MM.1S (cell line): ENCODE data around the gene CRPPA.

Source experiments
- DNase-seq: peaks from one replicate; pipeline ENCODE4 v3.0.0-alpha.2; 2015
- H2AFZ ChIP-seq: fragments of 300-600 bp; sonication (generic); 2 replicates; pipeline ENCODE4 v1.6.0; 2016; ENCODE audit warnings: antibody characterized with exemption, low read length
- H3F3A ChIP-seq: fragments of 300-600 bp; sonication (generic); 2 replicates; pipeline ENCODE4 v1.6.1; 2016; ENCODE audit warnings: mild to moderate bottlenecking, antibody characterized with exemption, low read length, moderate library complexity, mixed read lengths; ENCODE audit not compliant: insufficient read depth
- H3K27ac ChIP-seq: fragments of 300-600 bp; sonication (generic); 2 replicates; pipeline ENCODE4 v1.5.1; 2016; ENCODE audit warnings: mild to moderate bottlenecking, low read length
- H3K27me3 ChIP-seq: fragments of 300-600 bp; sonication (generic); replicated peaks from 2 replicates; pipeline ENCODE4 v1.6.0; 2016; ENCODE audit warnings: low read length; ENCODE audit not compliant: insufficient read depth
- H3K36me3 ChIP-seq: fragments of 300-600 bp; sonication (generic); replicated peaks from 2 replicates; pipeline ENCODE4 v1.6.1; 2016; ENCODE audit warnings: mild to moderate bottlenecking, low read length, mixed read lengths; ENCODE audit not compliant: insufficient read depth
- H3K4me1 ChIP-seq: fragments of 300-600 bp; sonication (generic); 2 replicates; pipeline ENCODE4 v1.6.1; 2016; ENCODE audit warnings: low read length, mixed read lengths
- H3K4me2 ChIP-seq: fragments of 300-600 bp; sonication (generic); 2 replicates; pipeline ENCODE4 v1.6.0; 2016; ENCODE audit warnings: low read depth, low read length
- H3K4me3 ChIP-seq: fragments of 300-600 bp; sonication (generic); 2 replicates; pipeline ENCODE4 v1.5.1; 2016; ENCODE audit warnings: low read length, mixed read lengths
- H3K79me2 ChIP-seq: fragments of 300-600 bp; sonication (generic); 2 replicates; pipeline ENCODE4 v1.6.1; 2016; ENCODE audit warnings: mixed run types, low read length, mixed read lengths
- H3K9ac ChIP-seq: fragments of 300-600 bp; sonication (generic); 2 replicates; pipeline ENCODE4 v1.6.1; 2016; ENCODE audit warnings: low read length, mixed read lengths
- H3K9me2 ChIP-seq: fragments of 300-600 bp; sonication (generic); replicated peaks from 2 replicates; pipeline ENCODE4 v1.6.1; 2016; ENCODE audit warnings: mild to moderate bottlenecking, low read length, mixed read lengths; ENCODE audit not compliant: insufficient read depth
- H3K9me3 ChIP-seq: fragments of 300-600 bp; sonication (generic); replicated peaks from 2 replicates; pipeline ENCODE4 v1.6.1; 2016; ENCODE audit warnings: mild to moderate bottlenecking, low read length, mixed read lengths; ENCODE audit not compliant: insufficient read depth
- H4K20me1 ChIP-seq: fragments of 300-600 bp; sonication (generic); 2 replicates; pipeline ENCODE4 v1.6.1; 2016; ENCODE audit warnings: mild to moderate bottlenecking, low read length, moderate library complexity, mixed read lengths; ENCODE audit not compliant: insufficient read depth
- CTCF ChIP-seq: fragments of 300-600 bp; sonication (generic); IDR thresholded peaks from 2 replicates; pipeline ENCODE4 v1.5.1; 2016; ENCODE audit warnings: antibody characterized with exemption, low read length, mixed read lengths
- EZH2 ChIP-seq: fragments of 300-600 bp; sonication (generic); optimal IDR thresholded peaks from 2 replicates; pipeline ENCODE3; 2017; ENCODE audit warnings: low read depth, mild to moderate bottlenecking, antibody characterized with exemption, low read length, mixed read lengths
- EZH2phosphoT487 ChIP-seq: fragments of 300-600 bp; sonication (generic); IDR thresholded peaks from 2 replicates; pipeline ENCODE4 v1.6.1; 2018; ENCODE audit warnings: antibody characterized with exemption, low read length

CRPPA gene

DNA sequence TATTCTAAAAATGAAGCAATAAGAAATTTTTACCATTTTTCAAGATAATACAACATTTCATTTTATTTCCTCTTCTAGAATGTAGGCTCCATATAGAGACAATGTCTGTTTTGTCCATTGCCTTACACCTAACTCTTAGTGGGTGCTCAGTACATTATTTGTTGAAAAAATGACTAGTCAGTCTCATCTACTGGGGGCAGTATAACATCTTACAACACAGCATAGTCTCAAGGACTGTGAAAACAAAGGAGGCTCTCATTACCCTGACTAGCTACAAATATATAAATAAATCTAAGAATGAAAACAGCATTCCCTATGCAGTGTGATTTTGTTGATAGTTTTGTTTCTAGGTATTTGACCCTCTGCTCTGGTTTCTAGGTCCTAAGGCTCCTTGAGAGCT, 11.6 kb downstream of the CRPPA start:
- no peak for TF ChIP-seq EZH2phosphoT487
- no peak for TF ChIP-seq CTCF
- TF ChIP-seq EZH2: no peak
- Histone ChIP-seq H3K9me3 (no peaks in the 10 kb centered on the region), H3K9me2 (no peaks in the 10 kb centered on the region), H3K79me2 (no peaks in the 10 kb centered on the region), H4K20me1 (no peaks in the 10 kb centered on the region), H2AFZ (no peak overlapping the region), H3K27me3 (no peaks in the 10 kb centered on the region), H3K27ac (no peak overlapping the region), H3K4me2 (no peak overlapping the region), H3K36me3 (no peaks in the 10 kb centered on the region), H3K4me3 (no peak overlapping the region), H3F3A (no peaks in the 10 kb centered on the region), H3K4me1 (no peaks in the 10 kb centered on the region), H3K9ac (no peak overlapping the region)
- DNase-seq: no peak

- no peak for TF ChIP-seq CTCF
- TF ChIP-seq EZH2: no peak
- TF ChIP-seq EZH2phosphoT487: no peak
- no peaks in the 10 kb centered on the region for H3K9me2 ChIP-seq
- no peaks in the 10 kb centered on the region for H3K36me3 ChIP-seq
- no peak for DNase-seq
- no peaks in the 10 kb centered on the region for H3K4me1 ChIP-seq
- no peaks in the 10 kb centered on the region for H3K79me2 ChIP-seq
- H3K27me3 ChIP-seq: no peaks in the 10 kb centered on the region
- H3F3A ChIP-seq: no peaks in the 10 kb centered on the region
- H3K27ac ChIP-seq: no peak overlapping the region
- H3K4me3 ChIP-seq: no peak overlapping the region
- H3K4me2 ChIP-seq: no peak overlapping the region
- H2AFZ ChIP-seq: no peak overlapping the region
- H4K20me1 ChIP-seq: no peaks in the 10 kb centered on the region
- no peak overlapping the region for H3K9ac ChIP-seq
- H3K9me3 ChIP-seq: no peaks in the 10 kb centered on the region
Measured at GRCh38 chr7:16404636-16405035, 16.7 kb downstream of the CRPPA start.

- H3K79me2 ChIP-seq: no peaks in the 10 kb centered on the region
- no peaks in the 10 kb centered on the region for H3K27me3 ChIP-seq
- no peak overlapping the region for H3K9ac ChIP-seq
- no peaks in the 10 kb centered on the region for H4K20me1 ChIP-seq
- H3K36me3 ChIP-seq: no peaks in the 10 kb centered on the region
- no peak overlapping the region for H3K4me3 ChIP-seq
- no peaks in the 10 kb centered on the region for H3K9me3 ChIP-seq
- no peak overlapping the region for H3K27ac ChIP-seq
- TF ChIP-seq CTCF (no peak), EZH2phosphoT487 (no peak), EZH2 (no peak)
- no peaks in the 10 kb centered on the region for H3F3A ChIP-seq
- no peak overlapping the region for H3K4me2 ChIP-seq
- H2AFZ ChIP-seq: no peak overlapping the region
- no peaks in the 10 kb centered on the region for H3K9me2 ChIP-seq
- H3K4me1 ChIP-seq: no peaks in the 10 kb centered on the region
- DNase-seq: no peak
Measured at GRCh38 chr7:16403475-16403874, 17.9 kb downstream of the CRPPA start.
